Measurements from ENCODE around the gene NPPC. TPM values are rescaled to one million over a fixed set of nuclear protein-coding genes. Genes with fewer than 3 reads are reported as not detected.

Gene NPPC
- total RNA-seq, 1 donor from 2014 or later: not detected

- Mint-ChIP-seq H3K9me3 (ENCODE audit: low read depth) (no peaks in the 10 kb centered on the region), H3K27ac (no peak overlapping the region), H3K4me1 (ENCODE audit: low read depth) (no peaks in the 10 kb centered on the region), H3K36me3 (ENCODE audit: insufficient read depth) (no peaks in the 10 kb centered on the region), H3K27me3 (peaks cover 5% of the 10 kb centered on the region), H3K4me3 (ENCODE audit: low read depth) (no peak overlapping the region)
- no peak for DNase-seq (ENCODE audit: low spot score, unreplicated experiment)
- TF ChIP-seq CTCF (IDR thresholded peaks at IDR 0.05; ENCODE audit: unreplicated experiment): no peak
Observed at GRCh38 chr2:231894566-231895380, 31.4 kb downstream of the NPPC start.

GRCh38 chr2:231891514-231891905 is 34.7 kb downstream of the NPPC start:
- Mint-ChIP-seq H3K27ac (no peak overlapping the region), H3K36me3 (ENCODE audit: insufficient read depth) (no peaks in the 10 kb centered on the region), H3K9me3 (ENCODE audit: low read depth) (no peaks in the 10 kb centered on the region), H3K4me3 (ENCODE audit: low read depth) (no peak overlapping the region), H3K4me1 (ENCODE audit: low read depth) (no peaks in the 10 kb centered on the region), H3K27me3 (peaks cover 4% of the 10 kb centered on the region)
- DNase-seq (ENCODE audit: low spot score, unreplicated experiment): no peak
- no peak for TF ChIP-seq CTCF (IDR thresholded peaks at IDR 0.05; ENCODE audit: unreplicated experiment)

GRCh38 chr2:231890896-231891513 is 35.2 kb downstream of the NPPC start:
- DNase-seq (ENCODE audit: low spot score, unreplicated experiment): no peak
- Mint-ChIP-seq H3K9me3 (ENCODE audit: low read depth) (no peaks in the 10 kb centered on the region), H3K4me1 (ENCODE audit: low read depth) (no peaks in the 10 kb centered on the region), H3K27ac (no peak overlapping the region), H3K36me3 (ENCODE audit: insufficient read depth) (no peaks in the 10 kb centered on the region), H3K4me3 (ENCODE audit: low read depth) (no peak overlapping the region), H3K27me3 (peaks cover 8% of the 10 kb centered on the region)
- no peak for TF ChIP-seq CTCF (IDR thresholded peaks at IDR 0.05; ENCODE audit: unreplicated experiment)

- Mint-ChIP-seq H3K36me3 (ENCODE audit: insufficient read depth) (no peaks in the 10 kb centered on the region), H3K4me3 (ENCODE audit: low read depth) (no peak overlapping the region), H3K9me3 (ENCODE audit: low read depth) (no peaks in the 10 kb centered on the region), H3K27ac (no peak overlapping the region), H3K4me1 (ENCODE audit: low read depth) (no peaks in the 10 kb centered on the region), H3K27me3 (peaks cover 8% of the 10 kb centered on the region)
- DNase-seq (ENCODE audit: low spot score, unreplicated experiment): no peak
- no peak for TF ChIP-seq CTCF (IDR thresholded peaks at IDR 0.05; ENCODE audit: unreplicated experiment)
Observed at GRCh38 chr2:231887756-231888155, 38.4 kb downstream of the NPPC start.

- no peak for TF ChIP-seq CTCF (IDR thresholded peaks at IDR 0.05; ENCODE audit: unreplicated experiment)
- no peak overlapping the region for H3K27ac Mint-ChIP-seq
Observed at GRCh38 chr2:231886071-231886681, 40.0 kb downstream of the NPPC start.

More at GRCh38 chr2:231886071-231886681, 40.0 kb downstream of the NPPC start:
- H3K9me3 Mint-ChIP-seq (ENCODE audit: low read depth): no peaks in the 10 kb centered on the region
- no peaks in the 10 kb centered on the region for H3K36me3 Mint-ChIP-seq (ENCODE audit: insufficient read depth)
- H3K27me3 Mint-ChIP-seq: peaks cover 9% of the 10 kb centered on the region
- no peaks in the 10 kb centered on the region for H3K4me1 Mint-ChIP-seq (ENCODE audit: low read depth)
- no peak for DNase-seq (ENCODE audit: low spot score, unreplicated experiment)
- H3K4me3 Mint-ChIP-seq (ENCODE audit: low read depth): no peak overlapping the region
